SU-DHL-6 (cell line): ENCODE measurements around the gene DPYSL4.

ENCODE experiments used
- CTCF ChIP-seq: fragments of 200-600 bp; sonication (generic); IDR thresholded peaks from one replicate; pipeline ENCODE4 v1.5.1; 2017; ENCODE audit warnings: antibody characterized with exemption, mild to moderate bottlenecking, low read length, moderate library complexity; ENCODE audit not compliant: insufficient read depth, poor library complexity, severe bottlenecking
- EZH2phosphoT487 ChIP-seq: fragments of 200-600 bp; sonication (generic), shearing (Covaris generic); conservative IDR thresholded peaks from 2 replicates; pipeline ENCODE4 v1.6.1; 2018; ENCODE audit warnings: mild to moderate bottlenecking, antibody characterized with exemption, low read length, moderate library complexity, mixed read lengths

DNA sequence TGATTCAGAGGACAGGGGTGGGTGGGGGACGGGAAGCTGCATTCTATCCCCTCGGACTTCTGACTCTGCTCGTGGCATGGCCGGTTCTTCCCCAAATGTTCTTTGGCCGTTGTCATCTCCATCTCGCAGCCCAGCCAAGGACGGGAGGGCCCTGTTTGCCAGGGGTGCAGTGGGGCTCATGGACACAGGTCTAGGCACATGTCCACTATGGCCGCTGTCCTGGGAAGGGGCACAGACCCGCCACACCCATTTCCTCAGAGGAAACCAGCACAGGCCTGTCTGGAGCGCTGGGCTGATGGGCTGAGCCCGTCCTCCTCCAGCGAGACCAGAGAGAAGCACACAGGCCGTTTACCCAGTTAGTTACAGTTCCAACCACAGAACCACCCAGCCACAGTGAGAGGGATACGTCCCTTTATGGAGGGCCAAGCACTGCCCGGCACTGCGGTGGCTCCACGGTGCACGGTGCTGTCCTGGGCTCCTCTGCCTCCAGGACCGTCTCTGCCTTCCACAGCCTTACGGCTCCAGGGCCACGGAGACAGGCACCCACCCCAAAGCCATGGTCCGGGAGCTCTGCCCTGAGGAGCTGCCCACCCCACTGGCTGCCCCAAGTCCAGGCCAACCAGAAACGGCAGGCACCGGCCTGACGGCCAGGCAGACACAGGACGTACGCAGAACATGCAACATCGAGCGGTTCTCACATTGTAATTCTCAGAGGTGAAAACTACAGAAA, 20.2 kb downstream of the DPYSL4 start:
- TF ChIP-seq CTCF (no peak), EZH2phosphoT487 (no peak)
